K562 (cell line): ENCODE measurements around the gene S100A8. TPM values are rescaled to one million over a fixed set of nuclear protein-coding genes. Genes with fewer than 3 reads are reported as not detected.

Experiments
- BCL6 ChIP-seq: fragments of 250-450 bp; sonication (Bioruptor Pico); IDR thresholded peaks from 2 replicates; pipeline ENCODE4 v1.4.0; 2020
- ETS2 ChIP-seq: IDR thresholded peaks from 2 replicates; pipeline ENCODE4 v1.6.1; 2016; ENCODE audit warnings: borderline replicate concordance, missing genetic modification characterization, mild to moderate bottlenecking, moderate library complexity, missing compliant biosample characterization; ENCODE audit not compliant: poor library complexity, severe bottlenecking
- FOXA3 ChIP-seq, 2 experiments: fragments of 450-650 bp in 1 of 2; sonication (generic) in 1 of 2; formaldehyde crosslinking; IDR thresholded peaks in 1 of 2; conservative IDR thresholded peaks in 1 of 2; 2 replicates each; pipeline versions ENCODE4 v1.4.0 to v1.8.0; 2020 to 2022; ENCODE audit warnings: mild to moderate bottlenecking in 2 of 2, missing genetic modification reagents in 1 of 2
- FUS ChIP-seq: fragments of 200-400 bp; formaldehyde crosslinking; optimal IDR thresholded peaks from 2 replicates; pipeline ENCODE3; 2017; ENCODE audit warnings: low read depth, low read length
- GATAD2A ChIP-seq: fragments of 450-650 bp; IDR thresholded peaks from 2 replicates; pipeline ENCODE4 v1.6.1; 2017
- HMGN3 ChIP-seq: IDR thresholded peaks from 2 replicates; pipeline ENCODE4 v1.6.1; 2011; ENCODE audit warnings: borderline replicate concordance, low read depth, mild to moderate bottlenecking, mixed read lengths, low read length; ENCODE audit not compliant: insufficient read length; ENCODE audit errors: extremely low read depth
- KDM5B ChIP-seq: fragments of 200-600 bp; sonication (generic); IDR thresholded peaks from 2 replicates; pipeline ENCODE4 v1.6.1; 2012; ENCODE audit warnings: low read depth, mild to moderate bottlenecking, moderate library complexity, low read length, control low read depth, inconsistent platforms; ENCODE audit not compliant: insufficient replicate concordance
- NR2C2 ChIP-seq, 2 experiments: fragments of 200-800 bp in 1 of 2; sonication (Bioruptor generic) in 1 of 2; sonication (generic) in 1 of 2; formaldehyde crosslinking in 1 of 2; IDR thresholded peaks; 2 replicates each; pipeline versions ENCODE4 v1.6.1 to v1.8.0; 2016 to 2022; ENCODE audit warnings: mild to moderate bottlenecking in 1 of 2, missing compliant biosample characterization in 1 of 2, missing genetic modification characterization in 1 of 2, missing genetic modification reagents in 1 of 2
- PTBP1 ChIP-seq: fragments of 200-400 bp; formaldehyde crosslinking; IDR thresholded peaks from 2 replicates; pipeline ENCODE4 v1.6.1; 2017; ENCODE audit warnings: low read depth, low read length
- RBM15 ChIP-seq: fragments of 200-400 bp; formaldehyde crosslinking; IDR thresholded peaks from 2 replicates; pipeline ENCODE4 v1.6.1; 2018; ENCODE audit warnings: mild to moderate bottlenecking, low read length, moderate library complexity; ENCODE audit not compliant: insufficient read depth
- SIN3A ChIP-seq, 2 experiments: fragments of 150-350 bp in 1 of 2; IDR thresholded peaks; 2 replicates each; pipeline ENCODE4 v1.6.1; 2011 to 2016; ENCODE audit warnings: borderline replicate concordance in 2 of 2, low read depth in 2 of 2, low read length in 2 of 2, mild to moderate bottlenecking in 2 of 2, moderate library complexity in 2 of 2; ENCODE audit not compliant: control insufficient read depth in 1 of 2
- SMARCE1 ChIP-seq: fragments of 450-650 bp; IDR thresholded peaks from 2 replicates; pipeline ENCODE4 v1.7.1; 2016; ENCODE audit warnings: mild to moderate bottlenecking
- TAL1 ChIP-seq: fragments of 450-650 bp; IDR thresholded peaks from 2 replicates; pipeline ENCODE4 v1.6.1; 2016; ENCODE audit warnings: mild to moderate bottlenecking
- ZC3H8 ChIP-seq: fragments of 450-650 bp; IDR thresholded peaks from 2 replicates; pipeline ENCODE4 v1.6.1; 2017
- ZNF217 ChIP-seq: sonication (generic); formaldehyde crosslinking; IDR thresholded peaks from 2 replicates; pipeline ENCODE4 v1.8.0; 2022; ENCODE audit warnings: mild to moderate bottlenecking, missing genetic modification reagents
- polyA plus RNA-seq, 8 experiments: library from polyadenylated mRNA; depleted of rRNA in 4 of 8; stranded (reverse) in 5 of 8; unstranded in 3 of 8; fragments of >200 nt; fragmentation: Nextera tagmentation in 2 of 8; fragmentation: Illumina TruSeq in 1 of 8; extraction: Ambion mirVana in 2 of 8; extraction: Trizol in 1 of 8; gene quantifications; 2 replicates each; pipeline versions ENCODE4 v1.2.1 to v1.2.3, GENCODE V29; 2011 to 2014; ENCODE audit warnings: inconsistent platforms in 1 of 8, missing spikeins in 1 of 8
- total RNA-seq, 7 experiments: library from RNA; depleted of rRNA in 6 of 7; stranded (reverse); fragments of >200 nt in 6 of 7; fragmentation: Illumina TruSeq in 2 of 7; extraction: Trizol in 2 of 7; gene quantifications; 2 replicates each; pipeline versions ENCODE4 v1.2.1 to v1.2.3, GENCODE V29; 2011 to 2021; ENCODE audit warnings: low replicate concordance in 1 of 7
- TF ChIP-seq, protein P1 (sequence below): fragments of 250-450 bp; sonication (Bioruptor Pico); IDR thresholded peaks from 2 replicates; pipeline ENCODE4 v1.8.0; 2021; ENCODE audit warnings: moderate library complexity, mild to moderate bottlenecking, inconsistent platforms
- TF ChIP-seq, protein P2 (sequence below), 2 experiments: IDR thresholded peaks in 1 of 2; conservative IDR thresholded peaks in 1 of 2; 2 replicates each; pipeline ENCODE4 v1.6.1; 2016; ENCODE audit warnings: low read depth in 2 of 2, mild to moderate bottlenecking in 1 of 2, missing compliant biosample characterization in 1 of 2, missing genetic modification characterization in 1 of 2, moderate library complexity in 1 of 2
- TF ChIP-seq, protein P3 (sequence below): fragments of 250-450 bp; sonication (Bioruptor Pico); IDR thresholded peaks from 2 replicates; pipeline ENCODE4 v1.5.0; 2021; ENCODE audit warnings: mild to moderate bottlenecking, borderline replicate concordance
- TF ChIP-seq, protein P4 (sequence below): sonication (generic); formaldehyde crosslinking; IDR thresholded peaks from 2 replicates; pipeline ENCODE4 v1.8.1; 2023; ENCODE audit warnings: mild to moderate bottlenecking, missing genetic modification reagents, moderate library complexity

S100A8 gene
- total and polyA plus RNA-seq, 9 of the 15 experiments (the other 6 are each of a cell fraction or from before 2014, with no cell fraction given) = 0.15 to 0.60 TPM; not detected in 7

DNA sequence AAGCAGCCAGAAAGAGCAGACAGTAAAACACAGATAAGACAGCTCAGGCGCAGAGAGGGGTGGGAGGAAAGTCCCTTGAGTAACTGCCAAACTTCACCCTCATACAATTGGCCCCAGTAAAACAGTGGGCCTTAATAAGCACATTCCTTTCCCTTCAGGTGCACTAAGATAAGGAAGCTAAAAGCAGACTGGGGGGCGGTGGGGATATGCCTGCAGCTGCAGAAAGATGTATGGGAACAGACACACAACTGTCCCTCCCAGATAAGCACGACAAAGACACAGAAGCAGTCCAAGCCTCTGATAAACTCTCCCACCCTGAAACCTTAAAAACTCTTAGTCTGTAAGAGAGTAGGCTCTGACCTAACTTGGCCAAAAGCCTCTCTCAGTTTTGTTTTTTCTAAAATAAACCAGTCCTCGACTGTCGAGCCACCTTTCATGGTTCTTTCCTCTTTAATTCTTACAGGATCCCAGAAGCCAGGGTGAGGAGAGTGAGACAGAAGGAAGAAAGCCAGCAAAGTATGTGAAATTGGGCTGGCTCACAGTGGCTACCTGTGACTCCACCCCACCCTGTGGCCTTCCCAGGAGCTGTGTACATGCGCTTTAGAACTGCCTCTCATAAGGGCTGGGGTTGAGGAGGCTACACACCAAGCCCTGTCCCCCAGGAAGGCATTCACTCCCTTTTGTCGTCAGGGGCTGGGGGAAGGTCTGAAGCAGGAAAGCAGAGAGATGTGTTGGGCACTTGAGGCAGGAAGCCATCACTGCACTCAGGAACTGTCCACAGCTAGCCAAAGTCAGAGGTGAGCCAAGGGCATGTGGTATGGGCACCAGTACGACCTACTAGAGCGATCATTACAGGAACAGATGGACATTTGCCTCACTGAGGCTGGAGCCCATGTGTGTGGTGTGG lies 46.8 kb downstream of the S100A8 start (continued):
- TF ChIP-seq, protein P1, sequence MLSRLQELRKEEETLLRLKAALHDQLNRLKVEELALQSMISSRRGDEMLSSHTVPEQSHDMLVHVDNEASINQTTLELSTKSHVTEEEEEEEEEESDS (CRISPR knock-in tag) = no peak
- TF ChIP-seq FUS = no peak
- TF ChIP-seq BCL6 = no peak; the same call in 1 of the 2 replicates
- TF ChIP-seq, protein P2, sequence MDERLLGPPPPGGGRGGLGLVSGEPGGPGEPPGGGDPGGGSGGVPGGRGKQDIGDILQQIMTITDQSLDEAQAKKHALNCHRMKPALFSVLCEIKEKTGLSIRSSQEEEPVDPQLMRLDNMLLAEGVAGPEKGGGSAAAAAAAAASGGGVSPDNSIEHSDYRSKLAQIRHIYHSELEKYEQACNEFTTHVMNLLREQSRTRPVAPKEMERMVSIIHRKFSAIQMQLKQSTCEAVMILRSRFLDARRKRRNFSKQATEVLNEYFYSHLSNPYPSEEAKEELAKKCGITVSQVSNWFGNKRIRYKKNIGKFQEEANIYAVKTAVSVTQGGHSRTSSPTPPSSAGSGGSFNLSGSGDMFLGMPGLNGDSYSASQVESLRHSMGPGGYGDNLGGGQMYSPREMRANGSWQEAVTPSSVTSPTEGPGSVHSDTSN (CRISPR knock-in tag; IDR thresholded peaks at IDR 0.05; ENCODE audit: low read depth) = no peak
- TF ChIP-seq, protein P2 (tag; conservative IDR thresholded peaks at IDR 0.05; ENCODE audit: low read depth) = peak; percentile 97
- TF ChIP-seq NR2C2 (CRISPR knock-in tag; IDR thresholded peaks at IDR 0.05) = no peak
- no peak for TF ChIP-seq NR2C2 (tag; IDR thresholded peaks at IDR 0.05)
- TF ChIP-seq, protein P3, sequence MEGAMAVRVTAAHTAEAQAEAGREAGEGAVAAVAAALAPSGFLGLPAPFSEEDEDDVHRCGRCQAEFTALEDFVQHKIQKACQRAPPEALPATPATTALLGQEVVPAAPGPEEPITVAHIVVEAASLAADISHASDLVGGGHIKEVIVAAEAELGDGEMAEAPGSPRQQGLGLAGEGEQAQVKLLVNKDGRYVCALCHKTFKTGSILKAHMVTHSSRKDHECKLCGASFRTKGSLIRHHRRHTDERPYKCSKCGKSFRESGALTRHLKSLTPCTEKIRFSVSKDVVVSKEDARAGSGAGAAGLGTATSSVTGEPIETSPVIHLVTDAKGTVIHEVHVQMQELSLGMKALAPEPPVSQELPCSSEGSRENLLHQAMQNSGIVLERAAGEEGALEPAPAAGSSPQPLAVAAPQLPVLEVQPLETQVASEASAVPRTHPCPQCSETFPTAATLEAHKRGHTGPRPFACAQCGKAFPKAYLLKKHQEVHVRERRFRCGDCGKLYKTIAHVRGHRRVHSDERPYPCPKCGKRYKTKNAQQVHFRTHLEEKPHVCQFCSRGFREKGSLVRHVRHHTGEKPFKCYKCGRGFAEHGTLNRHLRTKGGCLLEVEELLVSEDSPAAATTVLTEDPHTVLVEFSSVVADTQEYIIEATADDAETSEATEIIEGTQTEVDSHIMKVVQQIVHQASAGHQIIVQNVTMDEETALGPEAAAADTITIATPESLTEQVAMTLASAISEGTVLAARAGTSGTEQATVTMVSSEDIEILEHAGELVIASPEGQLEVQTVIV = no peak
- TF ChIP-seq TAL1 = peak; percentile 100
- TF ChIP-seq SMARCE1 = peak; percentile 99
- peak; percentile 56; the same call in 1 of the 2 replicates for TF ChIP-seq PTBP1
- TF ChIP-seq HMGN3 = peak; percentile 63
- 0 out of 2 replicates have a peak, but pooled peaks have one; percentile 78 for TF ChIP-seq ZC3H8
- TF ChIP-seq KDM5B = no peak
- TF ChIP-seq ETS2 = no peak
- no peak for TF ChIP-seq SIN3A (IDR thresholded peaks at IDR 0.05; ENCODE audit: borderline replicate concordance in 2 of 2, control insufficient read depth in 1 of 2, low read depth in 2 of 2, low read length in 2 of 2)
- TF ChIP-seq GATAD2A = no peak
- peak in 1 of 2 experiments; percentile 32; a peak in 1 of 4 replicates for TF ChIP-seq FOXA3 (CRISPR knock-in tag; conservative IDR thresholded peaks at IDR 0.05 in 1 of 2, IDR thresholded peaks at IDR 0.05 in 1 of 2)
- no peak for TF ChIP-seq RBM15
- TF ChIP-seq, protein P4, sequence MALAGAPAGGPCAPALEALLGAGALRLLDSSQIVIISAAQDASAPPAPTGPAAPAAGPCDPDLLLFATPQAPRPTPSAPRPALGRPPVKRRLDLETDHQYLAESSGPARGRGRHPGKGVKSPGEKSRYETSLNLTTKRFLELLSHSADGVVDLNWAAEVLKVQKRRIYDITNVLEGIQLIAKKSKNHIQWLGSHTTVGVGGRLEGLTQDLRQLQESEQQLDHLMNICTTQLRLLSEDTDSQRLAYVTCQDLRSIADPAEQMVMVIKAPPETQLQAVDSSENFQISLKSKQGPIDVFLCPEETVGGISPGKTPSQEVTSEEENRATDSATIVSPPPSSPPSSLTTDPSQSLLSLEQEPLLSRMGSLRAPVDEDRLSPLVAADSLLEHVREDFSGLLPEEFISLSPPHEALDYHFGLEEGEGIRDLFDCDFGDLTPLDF (CRISPR knock-in tag) = 0 out of 2 replicates have a peak, but pooled peaks have one; percentile 50
- no peak for TF ChIP-seq ZNF217 (CRISPR knock-in tag)
